Ishikawa (cell line): ENCODE results near the gene GNPDA1.

ENCODE experiments used
- CEBPB ChIP-seq: IDR thresholded peaks from 2 replicates; pipeline ENCODE4 v1.6.1; 2012
- CREB1 ChIP-seq: IDR thresholded peaks from 2 replicates; pipeline ENCODE4 v1.6.1; 2012; ENCODE audit warnings: low read depth
- EGR1 ChIP-seq: IDR thresholded peaks from 2 replicates; pipeline ENCODE4 v1.6.1; 2012
- EP300 ChIP-seq: IDR thresholded peaks from 2 replicates; pipeline ENCODE4 v1.6.1; 2012; ENCODE audit warnings: borderline replicate concordance
- FOXM1 ChIP-seq: IDR thresholded peaks from 2 replicates; pipeline ENCODE4 v1.6.1; 2012; ENCODE audit warnings: low read depth, borderline replicate concordance
- MAX ChIP-seq: IDR thresholded peaks from 2 replicates; pipeline ENCODE4 v1.6.1; 2012
- NFIC ChIP-seq: IDR thresholded peaks from 2 replicates; pipeline ENCODE4 v1.6.1; 2012
- RAD21 ChIP-seq: IDR thresholded peaks from 2 replicates; pipeline ENCODE4 v1.6.1; 2012; ENCODE audit warnings: low read depth
- REST ChIP-seq: IDR thresholded peaks from 2 replicates; pipeline ENCODE4 v1.6.1; 2012; ENCODE audit warnings: low read depth, mild to moderate bottlenecking
- TAF1 ChIP-seq: IDR thresholded peaks from 2 replicates; pipeline ENCODE4 v1.6.1; 2012; ENCODE audit warnings: low read depth, mild to moderate bottlenecking
- TCF12 ChIP-seq: IDR thresholded peaks from 2 replicates; pipeline ENCODE4 v1.6.1; 2012; ENCODE audit warnings: low read depth
- TEAD4 ChIP-seq: IDR thresholded peaks from 2 replicates; pipeline ENCODE4 v1.6.1; 2012
- USF1 ChIP-seq: IDR thresholded peaks from 2 replicates; pipeline ENCODE4 v1.6.1; 2012
- YY1 ChIP-seq: IDR thresholded peaks from 2 replicates; pipeline ENCODE4 v1.6.1; 2012; ENCODE audit warnings: low read depth

GRCh38 chr5:141986072-141986471 lies 26.8 kb downstream of the GNPDA1 start:
- no peak for TF ChIP-seq REST
- no peak for TF ChIP-seq EGR1
- no peak for TF ChIP-seq EP300
- TF ChIP-seq CREB1: no peak
- TF ChIP-seq YY1: no peak
- no peak for TF ChIP-seq TEAD4
- no peak for TF ChIP-seq TCF12
- no peak for TF ChIP-seq NFIC
- TF ChIP-seq RAD21: no peak
- TF ChIP-seq TAF1: no peak
- TF ChIP-seq USF1: no peak
- no peak for TF ChIP-seq MAX
- no peak for TF ChIP-seq CEBPB
- no peak for TF ChIP-seq FOXM1
